Spleen (tissue), 7 donors: Measurements from ENCODE around the gene HECW1.

Experiments used
- CTCF ChIP-seq, 11 experiments: fragments of 200-600 bp in 7 of 11; fragments of 450-650 bp in 4 of 11; sonication (generic) in 4 of 11; IDR thresholded peaks in 8 of 11; conservative IDR thresholded peaks in 3 of 11; 1 replicate in 7 of 11; 2 replicates in 4 of 11; pipeline versions ENCODE4 v1.4.0 to v1.8.0; 2016 to 2021; ENCODE audit warnings: antibody characterized with exemption in 11 of 11, inconsistent platforms in 4 of 11, mild to moderate bottlenecking in 1 of 11
- POLR2A ChIP-seq, 3 donors: fragments of 450-650 bp; IDR thresholded peaks; one replicate each; pipeline ENCODE4 v1.5.1; 2017; ENCODE audit warnings: antibody characterized with exemption in 3 of 3, mild to moderate bottlenecking in 1 of 3
- donor health status: DM: no; HTN: no; CAD: no; lungs with moderate emphysema.
- donor health status: DM: no; HTN: no; CAD: no.
- donor health status: DM: no; HTN: no; CAD: no.

GRCh38 chr7:43290978-43291377 lies 178.5 kb downstream of the HECW1 start:
- TF ChIP-seq POLR2A (IDR thresholded peaks at IDR 0.05) = no peak
- no peak for TF ChIP-seq CTCF (IDR thresholded peaks at IDR 0.05 in 8 of 11, conservative IDR thresholded peaks at IDR 0.05 in 3 of 11)
